Endothelial cell of umbilical vein (primary cell): ENCODE data around the gene LIPG. TPM values are rescaled to one million over a fixed set of nuclear protein-coding genes. Genes with fewer than 3 reads are reported as not detected.
"Not testable (repeated sequence)": the region's sequence is repeated elsewhere in the genome, so short reads cannot be mapped to it uniquely, and the experiment has no call there.

Source experiments
- BruUV-seq: library from RNA; stranded (reverse); fragments of 400-500 nt; replicated peaks from 2 replicates; lab custom pipeline; 2021; lab: Mats Ljungman, UMichigan
- CTCF ChIA-PET: fragments of 300-600, 350-600 bp; sonication (Branson Sonifier 250); formaldehyde crosslinking; loops from one replicate; lab custom pipeline; 2021; ENCODE audit warnings: antibody characterized with exemption, inconsistent platforms; lab: Charles Lee
- POLR2A ChIA-PET: fragments of 300-600, 350-600 bp; sonication (Branson Sonifier 250); formaldehyde crosslinking; loops from one replicate; lab custom pipeline; 2021; ENCODE audit warnings: antibody characterized with exemption, inconsistent platforms; lab: Charles Lee
- DNase-seq: peaks from one replicate; pipeline ENCODE4 v3.0.0-alpha.2; 2011; ENCODE audit warnings: low read depth, low spot score
- FAIRE-seq: peaks from 2 replicates; lab custom pipeline; 2011; peaks lifted over from hg19 to GRCh38; lab: Jason Lieb, UNC
- H2AFZ ChIP-seq: 2 replicates; pipeline ENCODE4 v1.6.0; 2012; ENCODE audit warnings: low read depth, low read length, control low read depth, inconsistent platforms
- H3K27ac ChIP-seq: 2 replicates; pipeline ENCODE4 v1.5.1; 2011; ENCODE audit warnings: low read depth, mild to moderate bottlenecking, control low read depth, low read length, moderate library complexity; ENCODE audit not compliant: insufficient read depth
- H3K27me3 ChIP-seq, 2 experiments: 2 replicates each; pipeline versions ENCODE4 v1.6.0 to v1.6.1; 2011; ENCODE audit warnings: low read length in 2 of 2, mixed read lengths in 1 of 2; ENCODE audit not compliant: control insufficient read depth in 2 of 2, insufficient read depth in 2 of 2
- H3K36me3 ChIP-seq, 2 experiments: 2 replicates in 1 of 2; 3 replicates in 1 of 2; pipeline ENCODE4 v1.5.1; 2011; ENCODE audit warnings: low read length in 2 of 2, mild to moderate bottlenecking in 1 of 2, moderate library complexity in 1 of 2; ENCODE audit not compliant: control insufficient read depth in 2 of 2, insufficient read depth in 2 of 2; ENCODE audit errors: extremely low read depth in 1 of 2
- H3K4me1 ChIP-seq: 3 replicates; pipeline ENCODE4 v1.5.1; 2011; ENCODE audit warnings: mild to moderate bottlenecking, low read length; ENCODE audit not compliant: control insufficient read depth, insufficient read depth; ENCODE audit errors: extremely low read depth
- H3K4me2 ChIP-seq: 2 replicates; pipeline ENCODE4 v1.6.1; 2011; ENCODE audit warnings: low read length, control low read depth, mixed read lengths; ENCODE audit not compliant: insufficient read depth
- H3K4me3 ChIP-seq, 3 experiments: fragments of 200-600 bp in 1 of 3; sonication (generic), shearing (Covaris generic) in 1 of 3; replicated peaks in 1 of 3; 2 replicates each; pipeline ENCODE4 v1.5.1; 2011 to 2016; ENCODE audit warnings: control low read depth in 3 of 3, low read length in 3 of 3, mild to moderate bottlenecking in 2 of 3, inconsistent platforms in 1 of 3, low read depth in 1 of 3, moderate library complexity in 1 of 3; ENCODE audit not compliant: insufficient read depth in 1 of 3
- H3K79me2 ChIP-seq: 2 replicates; pipeline ENCODE4 v1.6.0; 2012; ENCODE audit warnings: low read length, inconsistent platforms; ENCODE audit not compliant: control insufficient read depth, insufficient read depth
- H3K9ac ChIP-seq: replicated peaks from 2 replicates; pipeline ENCODE3; 2011; ENCODE audit warnings: low read length, control low read depth; ENCODE audit not compliant: insufficient read depth; ENCODE audit errors: extremely low read depth
- H3K9me1 ChIP-seq: replicated peaks from 3 replicates; pipeline ENCODE4 v1.6.0; 2011; ENCODE audit warnings: mild to moderate bottlenecking, low read length; ENCODE audit not compliant: control insufficient read depth, insufficient read depth; ENCODE audit errors: extremely low read depth
- H3K9me3 ChIP-seq: replicated peaks from 2 replicates; pipeline ENCODE4 v1.5.1; 2012; ENCODE audit warnings: low read length, inconsistent platforms; ENCODE audit not compliant: control insufficient read depth, insufficient read depth
- H4K20me1 ChIP-seq: replicated peaks from 2 replicates; pipeline ENCODE3; 2011; ENCODE audit warnings: mild to moderate bottlenecking, low read length; ENCODE audit not compliant: control insufficient read depth, insufficient read depth; ENCODE audit errors: extremely low read depth
- CTCF ChIP-seq, 2 donors: IDR thresholded peaks; 1 replicate in 1 of 2; 2 replicates in 1 of 2; pipeline ENCODE4 v1.5.1; 2011; ENCODE audit warnings: low read length in 2 of 2, mild to moderate bottlenecking in 2 of 2, moderate library complexity in 2 of 2, control low read depth in 1 of 2, inconsistent platforms in 1 of 2, low read depth in 1 of 2; ENCODE audit not compliant: insufficient read depth in 1 of 2; ENCODE audit errors: extremely low read depth in 1 of 2
- EZH2 ChIP-seq: IDR thresholded peaks from 2 replicates; pipeline ENCODE4 v1.6.1; 2012; ENCODE audit warnings: borderline replicate concordance, low read depth, mild to moderate bottlenecking, moderate library complexity, low read length, inconsistent platforms; ENCODE audit not compliant: severe bottlenecking
- FOS ChIP-seq: IDR thresholded peaks from 2 replicates; pipeline ENCODE4 v1.6.1; 2011; ENCODE audit warnings: mild to moderate bottlenecking, low read length, moderate library complexity, borderline replicate concordance; ENCODE audit not compliant: insufficient read depth
- GATA2 ChIP-seq: IDR thresholded peaks from 2 replicates; pipeline ENCODE4 v1.7.0; 2011; ENCODE audit warnings: low read depth, mild to moderate bottlenecking, moderate library complexity, mixed read lengths, low read length; ENCODE audit not compliant: insufficient read length, insufficient read depth
- JUN ChIP-seq: IDR thresholded peaks from 2 replicates; pipeline ENCODE4 v1.6.1; 2011; ENCODE audit warnings: borderline replicate concordance, low read depth; ENCODE audit not compliant: insufficient read length, insufficient read depth
- MAX ChIP-seq: IDR thresholded peaks from 2 replicates; pipeline ENCODE4 v1.6.1; 2011; ENCODE audit not compliant: insufficient read depth, insufficient read length
- MYC ChIP-seq: IDR thresholded peaks from one replicate; pipeline ENCODE4 v1.6.1; 2011; ENCODE audit warnings: mild to moderate bottlenecking, low read depth, low read length
- POLR2A ChIP-seq: IDR thresholded peaks from 2 replicates; pipeline ENCODE4 v1.6.1; 2012; ENCODE audit warnings: low read depth, mild to moderate bottlenecking, control low read depth, low read length
- POLR2AphosphoS5 ChIP-seq: IDR thresholded peaks from 2 replicates; pipeline ENCODE4 v1.6.1; 2012; ENCODE audit warnings: low read depth, mild to moderate bottlenecking, control low read depth, low read length, moderate library complexity; ENCODE audit not compliant: insufficient read depth
- dilution Hi-C: fragments of 300-500 bp; cut with MboI; formaldehyde crosslinking; loops from one replicate; pipeline ENCODE4 v1.15.0; 2019; ENCODE audit warnings: low sequenced_read_pairs; ENCODE audit not compliant: extremely low pct_ligation_motif_present
- intact Hi-C: fragments of 100-400 bp; cut with micrococcal nuclease; formaldehyde crosslinking; loops from one replicate; pipeline ENCODE4 v1.10.0; 2022
- polyA plus RNA-seq, 4 experiments: library from polyadenylated mRNA; depleted of rRNA in 3 of 4; stranded (reverse) in 3 of 4; unstranded in 1 of 4; fragments of >200 nt; gene quantifications; 2 replicates each; pipeline versions ENCODE4 v1.2.1 to v1.2.3, GENCODE V29; 2011 to 2012; ENCODE audit warnings: missing spikeins in 1 of 4
- total RNA-seq: library from RNA; stranded (reverse); gene quantifications from 2 replicates; pipeline ENCODE4 v1.2.3, GENCODE V29; 2021

The LIPG gene
- total and polyA plus RNA-seq, 2 donors (not counting 3 experiments of a cell fraction or from before 2014, with no cell fraction given), result 80.6 to 86.3 TPM

GRCh38 chr18:49584394-49584793, 22.5 kb downstream of the LIPG start:
- H2AFZ ChIP-seq, result no peak overlapping the region
- no peak for DNase-seq
- no peak overlapping the region for H3K9ac ChIP-seq
- peak; percentile 62 for FAIRE-seq
- H3K4me2 ChIP-seq, result no peak overlapping the region
- intact Hi-C loops, result no loop called here
- H3K9me3 ChIP-seq, result no peaks in the 10 kb centered on the region
- no peaks in the 10 kb centered on the region for H3K27me3 ChIP-seq
- no peak for TF ChIP-seq EZH2
- TF ChIP-seq POLR2AphosphoS5, result no peak
- no peak for TF ChIP-seq GATA2
- TF ChIP-seq MAX, result no peak
- TF ChIP-seq POLR2A, result no peak
- no peak for TF ChIP-seq JUN
- no peak for TF ChIP-seq CTCF (IDR thresholded peaks at IDR 0.05; ENCODE audit: extremely low read depth in 1 of 2, insufficient read depth in 1 of 2, low read depth in 1 of 2, low read length in 2 of 2)
- TF ChIP-seq FOS, result no peak
- no peak for TF ChIP-seq MYC
- H3K4me3 ChIP-seq, result no peak overlapping the region
- H3K79me2 ChIP-seq, result no peaks in the 10 kb centered on the region
- H3K4me1 ChIP-seq, result no peaks in the 10 kb centered on the region
- ChIA-PET POLR2A (no interaction called here), CTCF (interaction anchor here (0.8 to 2.1 kb wide), 5 partner anchors 10 to 274 kb away, joined by 3 to 7 read pairs (median 3); no protein-coding TSS in a partner anchor)
- dilution Hi-C loops, result no loop called here
- BruUV-seq, result no TSS peak
- peaks cover 22 to 38% of the 10 kb centered on the region in 2 experiments for H3K36me3 ChIP-seq
- no peak overlapping the region for H3K27ac ChIP-seq
- H3K9me1 ChIP-seq, result no peaks in the 10 kb centered on the region
- H4K20me1 ChIP-seq, result no peaks in the 10 kb centered on the region

- H4K20me1 ChIP-seq, H3K9ac ChIP-seq, H3K27me3 ChIP-seq, H2AFZ ChIP-seq, H3K9me3 ChIP-seq, H3K79me2 ChIP-seq, intact Hi-C loops, DNase-seq, dilution Hi-C loops, POLR2A ChIA-PET, BruUV-seq, H3K4me2 ChIP-seq, H3K4me1 ChIP-seq, FAIRE-seq, H3K4me3 ChIP-seq, H3K27ac ChIP-seq, H3K9me1 ChIP-seq: not testable (repeated sequence)
- H3K36me3 ChIP-seq, result peaks cover 21 to 38% of the 10 kb centered on the region in 2 experiments
- CTCF ChIA-PET, result interaction anchor here (0.9 to 1.4 kb wide), 3 partner anchors 10 to 273 kb away, joined by 3 to 5 read pairs (median 3); no protein-coding TSS in a partner anchor
Observed at GRCh38 chr18:49584951-49585350, 23.1 kb downstream of the LIPG start.
